Neural cell (in vitro differentiated cells): Measurements from ENCODE around the gene NRG3. TPM values are rescaled to one million over a fixed set of nuclear protein-coding genes. Genes with fewer than 3 reads are reported as not detected.

ENCODE experiments used
- H2AFZ ChIP-seq: fragments of 200-600, 300-800 bp; sonication (generic), shearing (Covaris generic); 2 replicates; pipeline ENCODE4 v1.6.0; 2014; ENCODE audit warnings: low read depth, mild to moderate bottlenecking, antibody characterized with exemption, low read length, moderate library complexity
- H3F3A ChIP-seq: fragments of 200-600 bp; shearing (Covaris generic); 2 replicates; pipeline ENCODE4 v1.6.1; 2016; ENCODE audit warnings: mild to moderate bottlenecking, moderate library complexity, mixed read lengths, antibody characterized with exemption, low read length; ENCODE audit not compliant: insufficient read depth, poor library complexity, severe bottlenecking
- H3K27ac ChIP-seq: fragments of 200-600, 300-800 bp; sonication (generic), shearing (Covaris generic); 2 replicates; pipeline ENCODE4 v1.5.1; 2014; ENCODE audit warnings: mild to moderate bottlenecking, low read length, moderate library complexity
- H3K27me3 ChIP-seq: fragments of 300-800, 200-600 bp; sonication (generic), shearing (Covaris generic); 2 replicates; pipeline ENCODE4 v1.6.0; 2014; ENCODE audit warnings: mild to moderate bottlenecking, low read depth, low read length, moderate library complexity; ENCODE audit not compliant: insufficient read depth
- H3K36me3 ChIP-seq: fragments of 300-800, 200-600 bp; sonication (generic), shearing (Covaris generic); 2 replicates; pipeline ENCODE4 v1.5.1; 2014; ENCODE audit warnings: mild to moderate bottlenecking, antibody characterized with exemption, low read length, moderate library complexity; ENCODE audit not compliant: insufficient read depth
- H3K4me2 ChIP-seq: fragments of 300-800, 200-600 bp; sonication (generic), shearing (Covaris generic); 2 replicates; pipeline ENCODE4 v1.6.0; 2014; ENCODE audit warnings: mild to moderate bottlenecking, low read length
- H3K4me3 ChIP-seq: fragments of 300-800, 200-600 bp; sonication (generic), shearing (Covaris generic); 2 replicates; pipeline ENCODE4 v1.5.1; 2014; ENCODE audit warnings: mild to moderate bottlenecking, low read length, moderate library complexity
- H3K79me2 ChIP-seq: fragments of 200-600 bp; shearing (Covaris generic); replicated peaks from 2 replicates; pipeline ENCODE4 v1.6.0; 2014; ENCODE audit warnings: mild to moderate bottlenecking, low read length, moderate library complexity; ENCODE audit not compliant: insufficient read depth
- H3K9ac ChIP-seq: fragments of 300-800, 200-600 bp; sonication (generic), shearing (Covaris generic); 2 replicates; pipeline ENCODE4 v1.6.1; 2016; ENCODE audit warnings: mild to moderate bottlenecking, low read length, mixed read lengths
- H3K9me2 ChIP-seq: fragments of 200-600 bp; shearing (Covaris generic); 2 replicates; pipeline ENCODE4 v1.6.1; 2016; ENCODE audit warnings: mild to moderate bottlenecking, low read length, mixed read lengths; ENCODE audit not compliant: insufficient read depth
- H3K9me3 ChIP-seq: fragments of 200-600, 300-800 bp; sonication (generic), shearing (Covaris generic); 2 replicates; pipeline ENCODE4 v1.6.1; 2016; ENCODE audit warnings: mild to moderate bottlenecking, mixed run types, low read length, moderate library complexity, mixed read lengths
- H4K20me1 ChIP-seq: fragments of 200-600 bp; shearing (Covaris generic); 2 replicates; pipeline ENCODE4 v1.6.1; 2016; ENCODE audit warnings: mild to moderate bottlenecking, mixed run types; ENCODE audit not compliant: insufficient read depth
- CTCF ChIP-seq: fragments of 450-650 bp; IDR thresholded peaks from 2 replicates; pipeline ENCODE4 v1.5.1; 2014; ENCODE audit warnings: antibody characterized with exemption, mild to moderate bottlenecking, moderate library complexity; ENCODE audit not compliant: poor library complexity, severe bottlenecking
- EP300 ChIP-seq: fragments of 450-650 bp; conservative IDR thresholded peaks from 2 replicates; pipeline ENCODE4 v1.6.1; 2014; ENCODE audit warnings: antibody characterized with exemption, mild to moderate bottlenecking, moderate library complexity; ENCODE audit not compliant: poor library complexity, severe bottlenecking
- EZH2 ChIP-seq: fragments of 200-600, 300-800 bp; shearing (Covaris generic), sonication (generic); IDR thresholded peaks from 2 replicates; pipeline ENCODE4 v1.6.1; 2014; ENCODE audit warnings: antibody characterized with exemption, low read length, borderline replicate concordance, mild to moderate bottlenecking; ENCODE audit not compliant: insufficient read depth, poor library complexity, severe bottlenecking
- MXI1 ChIP-seq: fragments of 450-650 bp; conservative IDR thresholded peaks from 2 replicates; pipeline ENCODE4 v1.6.1; 2014; ENCODE audit warnings: antibody characterized with exemption, mild to moderate bottlenecking; ENCODE audit not compliant: poor library complexity, severe bottlenecking
- POLR2AphosphoS5 ChIP-seq: IDR thresholded peaks from 2 replicates; pipeline ENCODE4 v1.6.1; 2012
- RAD21 ChIP-seq: fragments of 450-650 bp; conservative IDR thresholded peaks from 2 replicates; pipeline ENCODE4 v1.6.1; 2014; ENCODE audit warnings: antibody characterized with exemption, mild to moderate bottlenecking, moderate library complexity
- REST ChIP-seq: IDR thresholded peaks from 2 replicates; pipeline ENCODE4 v1.6.1; 2012; ENCODE audit warnings: borderline replicate concordance
- SMC3 ChIP-seq: fragments of 450-650 bp; conservative IDR thresholded peaks from 2 replicates; pipeline ENCODE4 v1.6.1; 2014; ENCODE audit warnings: antibody characterized with exemption, mild to moderate bottlenecking, moderate library complexity; ENCODE audit not compliant: poor library complexity
- TAF1 ChIP-seq: IDR thresholded peaks from 2 replicates; pipeline ENCODE4 v1.6.1; 2012; ENCODE audit warnings: low read depth
- polyA plus RNA-seq: library from polyadenylated mRNA; depleted of rRNA; stranded (reverse); fragments of >200 nt; gene quantifications from 2 replicates; pipeline ENCODE4 v1.2.3, GENCODE V29; 2014

The NRG3 gene
- polyA plus RNA-seq, 1 donor from 2014 or later: 14.0 TPM

- TF ChIP-seq TAF1: no peak
- no peak for TF ChIP-seq EZH2
- no peak for TF ChIP-seq POLR2AphosphoS5
- no peak for TF ChIP-seq RAD21
- no peak for TF ChIP-seq MXI1
- TF ChIP-seq EP300: no peak
- TF ChIP-seq SMC3: no peak
- TF ChIP-seq REST: no peak
- TF ChIP-seq CTCF: no peak
- H4K20me1 ChIP-seq: no peaks in the 10 kb centered on the region
- no peaks in the 10 kb centered on the region for H3K79me2 ChIP-seq
- no peak overlapping the region for H2AFZ ChIP-seq
- no peak overlapping the region for H3K4me3 ChIP-seq
- no peaks in the 10 kb centered on the region for H3K9me3 ChIP-seq
- H3K9me2 ChIP-seq: no peaks in the 10 kb centered on the region
- H3K27me3 ChIP-seq: no peaks in the 10 kb centered on the region
- H3K9ac ChIP-seq: no peak overlapping the region
- no peaks in the 10 kb centered on the region for H3F3A ChIP-seq
- H3K4me2 ChIP-seq: no peak overlapping the region
- no peak overlapping the region for H3K27ac ChIP-seq
- H3K36me3 ChIP-seq: no peaks in the 10 kb centered on the region
Measured at GRCh38 chr10:82742898-82743297, 867.9 kb downstream of the NRG3 start.

- Histone ChIP-seq H3K27me3 (no peaks in the 10 kb centered on the region), H3K4me3 (no peak overlapping the region), H3K4me2 (no peak overlapping the region), H3K9me2 (no peaks in the 10 kb centered on the region), H3K27ac (no peak overlapping the region), H3K9ac (no peak overlapping the region), H3K79me2 (no peaks in the 10 kb centered on the region), H3K9me3 (no peaks in the 10 kb centered on the region), H2AFZ (no peak overlapping the region), H3F3A (no peaks in the 10 kb centered on the region), H4K20me1 (no peaks in the 10 kb centered on the region), H3K36me3 (no peaks in the 10 kb centered on the region)
- TF ChIP-seq CTCF (no peak), EP300 (no peak), RAD21 (no peak)
Measured at GRCh38 chr10:82750538-82750937, 875.5 kb downstream of the NRG3 start.
